Inferior parietal cortex (tissue), 1 donor: ENCODE measurements around the gene HOXB7.

Experiments used
- DNase-seq: peaks from one replicate; pipeline ENCODE4 v3.0.0-alpha.2; 2016; ENCODE audit errors: extremely low spot score

Gene HOXB7

DNA sequence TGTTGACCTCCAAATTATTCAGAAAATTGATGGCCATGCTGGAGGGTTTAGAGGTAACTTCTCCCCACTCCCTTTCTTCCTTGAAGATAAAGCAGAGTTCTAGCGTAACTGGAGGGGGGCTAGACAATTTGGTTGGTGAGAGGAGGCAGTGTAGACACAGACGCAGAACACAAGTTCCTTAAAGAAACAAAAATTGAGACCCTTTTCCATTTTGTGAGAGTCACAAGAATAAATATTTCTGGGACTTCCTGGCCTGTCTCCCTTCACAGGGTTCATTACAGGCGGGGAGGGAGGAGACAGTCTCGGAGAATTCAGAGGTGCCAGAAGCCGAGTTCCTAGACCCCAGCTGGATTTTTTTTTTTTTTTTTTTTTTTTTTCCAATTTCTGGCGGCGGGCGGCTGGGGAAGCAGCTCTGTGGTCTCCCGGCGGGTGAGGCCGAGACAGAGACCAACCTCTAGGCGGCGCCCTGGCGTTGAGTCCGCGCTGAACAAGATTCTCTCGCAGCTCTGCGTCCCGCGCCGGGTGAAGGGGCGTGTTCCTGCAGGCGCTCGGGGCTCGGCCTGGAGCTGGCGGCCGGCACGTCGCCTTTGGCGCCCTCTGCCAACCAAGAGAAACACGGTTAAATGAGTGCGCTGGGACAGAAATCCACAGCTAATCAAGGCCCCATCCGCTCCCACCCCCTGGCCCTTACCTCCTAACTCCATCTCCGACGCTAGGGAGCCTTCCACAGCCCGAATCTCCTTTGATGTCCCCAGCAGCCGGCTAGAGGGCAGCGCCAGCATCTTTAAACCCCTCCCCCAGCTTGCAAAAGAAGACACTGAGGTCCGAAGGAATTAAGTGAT lies 25.6 kb upstream of the HOXB7 start:
- DNase-seq = peak; percentile 15

- no peak for DNase-seq
Measured at GRCh38 chr17:48634493-48635208, 23.8 kb upstream of the HOXB7 start.

GRCh38 chr17:48633266-48633677 lies 22.5 kb upstream of the HOXB7 start:
- DNase-seq = no peak

DNA sequence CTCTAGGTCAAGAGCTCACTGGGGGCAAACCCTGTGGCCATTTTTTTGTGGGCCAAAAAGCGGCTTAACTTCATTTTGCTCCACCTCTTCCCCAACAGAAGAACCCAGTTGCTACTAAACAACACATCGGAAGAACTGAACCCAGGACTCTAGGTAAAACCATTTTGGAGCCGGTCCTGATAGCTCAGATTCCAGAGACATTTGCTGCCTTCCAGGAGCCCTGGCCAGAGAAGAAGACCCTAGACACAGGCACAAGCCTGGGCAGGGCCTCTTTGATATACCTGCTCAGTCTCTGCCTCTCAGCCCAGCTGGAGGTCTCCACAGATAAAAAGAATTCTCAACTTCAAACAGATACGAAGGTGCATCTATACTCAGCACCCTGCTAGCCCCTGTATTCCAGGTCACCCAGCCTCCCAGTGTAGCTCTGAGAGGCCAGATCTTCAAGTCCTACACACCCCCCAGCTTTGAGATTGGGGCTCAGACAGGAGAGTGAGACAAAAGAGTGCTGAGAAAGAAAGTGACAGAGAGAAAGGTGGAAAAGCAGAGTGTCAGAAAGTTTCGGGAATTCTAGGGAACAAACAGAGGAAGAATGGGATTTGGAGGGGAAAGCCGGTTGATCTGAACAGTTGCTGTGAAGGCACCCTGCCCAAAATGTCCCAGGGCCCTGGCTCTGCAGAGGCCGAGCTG lies 21.9 kb upstream of the HOXB7 start:
- no peak for DNase-seq

DNA sequence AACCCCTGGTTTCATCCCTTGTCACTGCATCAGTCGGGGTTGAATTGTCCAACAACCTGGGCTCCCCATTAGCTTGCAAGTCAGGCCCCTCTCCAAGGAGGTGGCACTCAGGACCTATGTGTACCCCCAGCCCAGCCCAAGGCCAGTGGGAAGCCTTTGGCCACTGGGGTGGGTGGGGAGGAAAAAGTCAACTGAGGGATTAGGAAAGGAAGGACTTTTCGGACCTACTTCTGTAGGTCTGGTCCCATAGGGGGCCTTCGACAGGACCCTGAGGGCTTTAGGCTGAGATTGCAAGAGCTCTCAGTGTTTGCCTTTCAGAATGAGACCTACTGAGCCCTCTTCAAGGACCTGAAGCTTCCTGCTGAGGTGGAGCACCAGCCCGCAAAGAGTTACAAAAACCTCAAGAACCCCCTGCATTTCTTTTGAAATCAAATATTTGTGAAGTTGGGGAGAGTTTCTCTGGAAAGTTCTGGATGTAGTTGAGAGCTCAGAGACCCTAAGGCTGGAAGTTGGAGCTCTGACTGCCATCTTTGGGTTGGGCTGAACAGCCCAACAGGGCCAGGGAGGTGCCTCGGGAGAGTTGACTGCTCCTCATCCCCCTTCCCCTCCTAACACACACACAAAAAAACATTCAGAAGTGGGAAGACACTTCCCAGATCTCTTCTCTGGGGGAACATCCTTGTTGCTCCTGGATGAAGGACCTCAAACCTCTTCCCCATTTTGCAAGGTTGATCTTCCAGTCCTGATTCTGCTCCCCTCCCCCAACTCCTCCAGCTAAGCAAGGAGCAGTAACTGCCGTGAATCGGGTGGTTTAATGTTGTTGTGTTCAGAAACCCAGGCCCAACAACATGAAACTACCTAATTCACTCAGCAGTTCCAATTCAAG lies 21.1 kb upstream of the HOXB7 start:
- no peak for DNase-seq

- DNase-seq = peak; percentile 7
Measured at GRCh38 chr17:48630925-48631692, 20.3 kb upstream of the HOXB7 start.

GRCh38 chr17:48630009-48630924 lies 19.4 kb upstream of the HOXB7 start:
- no peak for DNase-seq

GRCh38 chr17:48629411-48629759 lies 18.6 kb upstream of the HOXB7 start:
- DNase-seq = no peak

- DNase-seq = no peak
Measured at GRCh38 chr17:48628649-48629410, 18.0 kb upstream of the HOXB7 start.

- DNase-seq = no peak
Measured at GRCh38 chr17:48627623-48628521, 17.1 kb upstream of the HOXB7 start.

DNA sequence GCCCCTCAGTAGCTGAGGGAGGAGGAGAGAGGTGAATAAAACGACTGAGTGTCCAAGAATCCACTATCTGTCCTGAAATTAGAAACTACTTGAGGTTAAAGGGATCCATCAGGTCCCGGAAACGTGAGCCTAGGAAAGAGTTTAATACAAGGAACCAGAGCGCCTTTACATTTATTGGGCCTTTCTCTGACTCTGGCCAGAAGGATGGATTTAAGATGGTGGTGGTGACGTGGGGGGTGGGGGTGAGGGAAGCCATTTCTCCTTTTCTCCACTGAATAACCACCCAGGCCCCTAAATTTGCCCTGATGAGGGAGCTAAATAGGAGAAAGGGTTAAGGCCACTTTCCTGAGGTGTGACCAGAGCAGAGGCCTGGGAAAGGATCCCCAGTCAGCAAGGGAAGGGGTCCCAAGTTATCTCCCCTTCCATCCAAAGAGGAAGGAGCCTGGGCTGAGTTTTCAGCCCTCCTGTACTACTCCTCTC lies 16.3 kb upstream of the HOXB7 start:
- DNase-seq = no peak

GRCh38 chr17:48626245-48627117 lies 15.7 kb upstream of the HOXB7 start, which contains the start of gene HOXB9:
HOXB9 (minus strand) TSS chr17:48626358; CDS start chr17:48626269, 89 bp downstream.
- peak; percentile 24 for DNase-seq

DNA sequence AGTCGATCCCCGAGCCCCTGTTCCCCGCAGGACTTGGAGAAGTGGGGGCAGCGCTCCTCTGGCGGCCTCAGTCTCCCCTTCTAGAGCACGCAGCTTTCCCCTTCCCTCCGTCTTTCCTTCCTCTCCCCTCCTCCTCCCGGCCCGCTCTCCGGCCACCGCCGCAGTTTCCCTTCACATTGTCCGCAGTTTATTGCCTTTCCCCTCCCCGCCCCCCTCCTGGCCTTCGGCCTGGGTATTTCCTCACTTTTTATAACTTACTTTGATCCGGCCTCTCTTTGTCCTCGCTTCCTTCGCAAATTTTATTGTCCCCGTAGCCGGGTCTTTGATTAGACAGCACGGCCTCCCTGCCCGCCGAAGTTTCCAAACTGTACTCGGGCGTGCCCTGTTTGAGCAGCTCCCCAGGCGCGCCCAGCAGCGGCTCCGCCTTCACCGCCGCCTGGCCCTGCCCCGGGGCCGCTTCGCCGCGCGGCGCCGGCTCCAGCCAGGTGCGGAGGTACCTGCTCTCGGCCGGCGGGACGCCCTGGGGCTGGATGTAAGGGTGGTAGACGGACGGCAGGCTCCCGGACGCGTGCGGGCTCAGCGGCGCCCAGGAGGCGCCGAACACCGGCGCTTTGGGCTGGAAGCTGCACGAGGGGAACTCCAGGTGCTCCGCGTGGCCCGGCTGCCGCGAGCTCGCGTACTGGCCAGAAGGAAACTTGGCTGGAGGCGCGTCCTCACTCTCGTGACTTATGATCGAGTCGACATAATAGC lies 14.9 kb upstream of the HOXB7 start:
- DNase-seq = no peak

DNA sequence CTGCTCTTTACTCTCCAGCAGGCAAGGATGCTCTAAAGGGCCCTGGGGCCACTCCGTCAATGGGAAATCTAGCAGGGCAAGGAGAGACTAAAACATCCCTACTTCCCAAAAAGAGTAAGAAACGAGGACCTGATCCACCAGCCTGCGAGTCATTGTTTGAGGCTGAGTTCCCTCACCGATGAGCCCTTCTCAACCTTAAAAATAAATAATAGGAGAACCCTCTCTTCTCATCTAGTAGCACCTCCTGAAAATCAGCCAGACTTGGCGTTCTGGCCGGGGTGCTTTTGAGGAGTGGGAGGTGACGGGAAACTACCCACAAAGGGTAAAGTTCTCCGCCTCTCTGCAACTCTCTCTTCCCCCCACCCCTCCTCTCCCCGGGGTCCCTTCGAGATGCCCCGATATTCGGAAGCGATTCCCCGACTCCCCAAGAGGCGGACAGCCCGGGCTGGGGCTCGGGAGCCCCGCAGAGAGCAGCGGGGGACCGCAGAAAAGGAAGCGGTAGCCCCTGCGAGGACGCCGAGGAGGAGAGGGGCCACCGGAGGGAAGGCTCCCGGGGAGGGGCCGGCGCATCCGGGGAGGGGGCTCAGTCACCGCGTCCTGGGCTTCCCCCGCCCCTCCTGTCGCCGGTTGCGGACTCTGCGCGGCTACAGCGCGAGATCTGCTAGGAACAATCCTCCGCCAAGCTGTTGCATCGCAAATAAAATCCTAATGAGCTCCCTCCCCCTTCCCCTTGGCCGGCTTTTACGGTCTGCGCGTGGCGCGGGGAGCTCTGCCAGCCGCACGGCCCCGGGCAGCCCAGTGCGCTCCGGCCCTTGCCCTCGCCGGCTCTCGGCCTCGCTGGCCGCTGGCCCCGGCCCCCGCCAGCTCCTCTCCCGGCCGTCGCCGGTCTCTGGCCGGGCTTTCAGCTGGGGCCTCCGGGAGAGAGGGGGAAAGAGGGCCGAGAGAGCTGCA lies 14.0 kb upstream of the HOXB7 start:
- DNase-seq = no peak

GRCh38 chr17:48624118-48624517 lies 13.3 kb upstream of the HOXB7 start:
- no peak for DNase-seq
